Activated gamma-delta T cell treated with anti-CD3 and anti-CD28 coated beads, Interleukin-2, amount 50 U/mL, for 16 hours (primary cell): ENCODE measurements around the gene TIMELESS.
"Not testable (repeated sequence)": the region's sequence is repeated elsewhere in the genome, so short reads cannot be mapped to it uniquely, and the experiment has no call there.

Experiments
- DNase-seq: peaks from one replicate; pipeline ENCODE4 v3.0.0-alpha.2; 2020; ENCODE audit warnings: low read depth

TIMELESS gene

DNA sequence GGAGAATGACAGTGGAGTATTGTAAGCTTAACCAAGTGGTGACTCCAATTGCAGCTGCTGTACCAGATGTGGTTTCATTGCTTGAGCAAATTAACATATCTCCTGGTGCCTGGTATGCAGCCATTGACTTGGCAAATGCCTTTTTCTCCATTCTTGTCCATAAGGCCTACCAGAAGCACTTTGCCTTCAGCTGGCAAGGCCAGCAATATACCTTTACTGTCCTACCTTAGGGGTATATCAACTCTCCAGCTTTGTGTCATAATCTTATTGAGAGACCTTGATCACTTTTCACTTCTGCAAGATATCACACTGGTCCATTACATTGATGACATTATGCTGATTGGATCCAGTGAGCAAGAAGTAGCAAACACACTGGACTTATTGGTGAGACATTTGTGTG lies 47.6 kb downstream of the TIMELESS start:
- DNase-seq = not testable (repeated sequence)

DNA sequence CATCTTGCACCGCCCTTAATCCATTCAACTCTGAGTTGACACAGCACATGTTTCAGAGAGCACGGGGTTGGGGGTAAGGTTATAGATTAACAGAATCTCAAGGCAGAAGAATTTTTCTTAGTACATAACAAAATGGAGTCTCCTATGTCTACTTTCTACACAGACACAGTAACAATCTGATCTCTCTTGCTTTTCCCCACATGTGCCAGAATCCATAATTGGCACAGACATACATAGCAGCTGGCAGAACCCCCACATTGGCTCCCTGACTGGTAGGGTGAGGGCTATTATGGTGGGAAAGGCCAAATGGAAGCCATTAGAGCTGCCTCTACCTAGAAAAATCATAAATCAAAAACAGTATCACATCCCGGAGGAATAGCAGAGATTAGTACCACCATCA lies 48.1 kb downstream of the TIMELESS start:
- DNase-seq = not testable (repeated sequence)

DNA sequence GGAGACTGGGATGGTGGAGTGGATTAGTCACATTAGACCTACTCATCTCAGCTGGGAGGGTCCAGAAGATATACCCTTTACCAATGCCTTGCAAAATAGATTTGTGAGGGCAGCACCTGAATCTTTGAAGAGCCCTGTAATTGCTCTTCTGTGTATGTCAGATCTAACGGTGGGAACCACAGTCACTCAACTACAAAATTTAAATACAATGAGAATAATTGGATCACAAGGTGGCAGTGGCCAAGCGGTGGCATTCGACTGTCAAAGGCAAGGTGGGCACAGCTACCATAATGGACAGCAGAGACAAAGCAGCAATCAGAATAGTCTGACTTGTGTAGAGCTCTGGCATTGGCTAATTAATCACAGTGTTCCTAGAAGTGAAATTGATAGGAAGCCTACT lies 49.8 kb downstream of the TIMELESS start:
- not testable (repeated sequence) for DNase-seq

DNA sequence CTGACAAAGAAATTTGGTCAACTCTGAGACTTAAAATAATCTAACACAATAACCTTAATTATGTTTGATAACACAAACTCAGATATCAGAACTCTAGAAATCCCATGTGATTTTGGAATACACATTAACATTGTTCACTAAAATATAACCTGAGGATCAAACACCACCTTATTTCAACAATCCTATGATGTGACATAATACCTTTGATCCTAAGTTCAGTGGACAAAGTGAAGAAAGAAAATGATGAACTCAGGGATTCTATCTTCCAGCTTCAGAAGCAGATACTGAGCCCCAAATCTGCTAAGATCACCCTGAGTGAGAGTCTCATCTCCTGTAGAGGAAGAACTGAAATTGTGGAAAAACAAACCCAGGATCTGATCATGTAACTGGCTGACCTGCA lies 50.9 kb downstream of the TIMELESS start:
- DNase-seq = no peak

DNA sequence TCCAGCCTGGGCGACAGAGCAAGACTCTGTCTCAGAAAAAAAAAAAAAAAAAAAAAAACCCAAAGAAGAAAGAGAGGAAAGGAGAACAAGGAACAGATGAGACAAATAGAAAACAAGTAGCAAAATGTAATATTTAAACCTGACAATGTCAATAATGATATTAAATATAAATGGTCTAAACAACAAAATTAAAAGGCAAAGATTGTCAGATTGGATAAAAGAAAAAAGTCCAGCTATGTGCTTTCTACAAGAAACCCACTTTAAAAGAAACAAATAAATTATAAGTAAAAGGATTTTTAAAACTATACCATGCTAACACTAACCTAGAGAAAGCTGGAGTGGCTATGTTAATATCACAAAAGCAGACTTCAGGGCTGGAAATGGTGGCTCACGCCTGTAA lies 56.9 kb downstream of the TIMELESS start:
- DNase-seq = no peak

DNA sequence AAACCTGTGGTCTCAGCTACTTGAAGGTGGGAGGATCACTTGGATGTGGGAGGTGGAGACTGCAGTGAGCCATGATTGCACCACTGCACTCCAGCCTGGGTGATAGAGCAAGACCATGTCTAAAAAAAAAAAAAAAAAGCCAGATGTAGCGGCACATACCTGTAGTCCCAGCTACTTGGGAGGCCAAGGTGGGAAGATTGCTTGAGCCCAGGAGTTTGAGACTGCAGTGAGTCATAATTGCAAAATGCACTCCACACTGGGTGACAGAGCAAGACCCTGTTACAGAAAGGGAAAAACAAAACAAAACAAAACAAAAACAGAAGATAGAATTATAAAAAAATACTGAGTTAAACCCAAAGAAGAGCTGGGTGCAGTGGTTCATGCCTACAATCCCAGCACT lies 57.5 kb downstream of the TIMELESS start:
- no peak for DNase-seq

DNA sequence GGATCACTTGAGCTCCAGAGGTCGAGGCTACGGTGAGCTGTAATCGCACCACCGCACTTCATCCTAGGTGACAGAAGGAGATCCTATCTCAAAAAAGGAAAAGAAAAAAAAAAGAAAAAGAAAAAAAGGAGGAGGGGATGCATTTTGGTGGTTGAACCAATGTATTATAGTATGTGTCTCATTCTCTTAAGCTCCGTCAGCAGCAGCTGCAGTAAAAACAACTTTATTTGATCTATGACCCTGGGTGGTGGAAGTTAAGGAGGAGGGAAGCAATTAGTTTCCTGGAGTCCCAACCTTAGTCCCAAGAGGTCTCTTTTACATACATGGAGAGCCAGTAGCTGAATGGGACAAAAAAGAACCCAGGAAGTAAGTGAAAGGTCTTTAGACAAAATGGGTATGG lies 59.8 kb downstream of the TIMELESS start:
- no peak for DNase-seq

DNA sequence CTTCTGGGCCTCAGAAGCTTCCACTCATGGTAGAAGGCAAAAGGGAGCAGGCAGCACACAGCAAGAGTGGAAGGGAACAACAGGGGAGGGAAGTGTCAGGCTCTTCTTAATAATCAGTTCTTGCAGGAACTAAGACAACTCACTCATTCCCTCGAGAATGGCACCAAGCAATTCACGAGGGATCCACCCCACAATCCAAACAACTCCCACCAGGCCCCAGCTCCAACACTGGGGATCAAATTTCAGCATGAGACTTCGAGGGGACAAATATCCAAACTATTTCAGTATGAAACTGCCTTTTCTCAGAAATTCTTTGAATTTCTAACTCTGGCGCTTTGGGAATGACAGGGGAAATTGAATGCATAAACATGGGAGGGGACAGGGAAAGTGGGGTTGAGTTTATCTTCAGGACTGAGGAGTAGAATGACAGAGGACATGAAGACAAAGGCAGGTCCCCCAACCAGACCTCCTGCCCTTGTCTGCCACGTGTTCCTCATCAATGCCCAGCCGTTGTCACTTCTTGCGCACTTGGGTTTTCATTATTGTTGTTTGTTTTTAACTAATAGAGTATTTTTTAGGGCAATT lies 62.0 kb downstream of the TIMELESS start:
- DNase-seq = no peak

DNA sequence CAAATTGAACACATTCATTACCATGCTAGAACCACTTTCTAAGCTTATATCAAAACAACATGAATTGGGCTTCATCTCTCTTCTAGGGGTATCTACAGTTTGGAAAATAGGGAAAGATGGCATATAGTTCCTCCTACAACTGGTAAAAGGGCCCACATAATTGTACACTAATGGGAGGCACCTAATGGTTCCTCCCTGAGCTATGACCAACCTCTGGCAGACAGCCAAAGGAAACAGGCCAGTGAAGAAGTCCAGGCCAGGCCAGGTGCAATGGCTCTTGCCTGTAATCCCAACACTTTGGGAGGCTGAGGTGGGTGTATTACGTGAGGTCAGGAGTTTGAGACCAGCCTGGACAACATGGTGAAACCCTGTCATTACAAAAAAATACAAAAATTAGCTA lies 63.4 kb downstream of the TIMELESS start:
- no peak for DNase-seq

DNA sequence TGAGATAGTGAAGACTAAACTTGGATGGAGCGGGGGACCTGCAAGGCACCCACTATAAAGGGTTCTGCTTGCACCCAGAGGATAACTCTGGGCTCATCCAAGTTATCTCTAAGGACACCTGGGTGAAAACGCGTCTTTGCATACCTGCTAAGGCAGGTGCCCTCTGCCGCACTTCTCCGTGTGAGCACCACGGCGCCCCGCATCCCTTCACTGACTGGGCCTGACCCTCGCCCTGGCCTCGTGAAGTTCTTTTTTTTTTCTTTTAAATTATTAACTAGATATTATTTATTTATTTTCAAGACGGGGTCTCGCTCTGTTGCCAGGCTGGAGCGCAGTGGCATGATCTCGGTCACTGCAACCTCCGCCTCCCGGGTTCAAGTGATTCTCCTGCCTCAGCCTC lies 66.6 kb downstream of the TIMELESS start:
- DNase-seq = no peak

DNA sequence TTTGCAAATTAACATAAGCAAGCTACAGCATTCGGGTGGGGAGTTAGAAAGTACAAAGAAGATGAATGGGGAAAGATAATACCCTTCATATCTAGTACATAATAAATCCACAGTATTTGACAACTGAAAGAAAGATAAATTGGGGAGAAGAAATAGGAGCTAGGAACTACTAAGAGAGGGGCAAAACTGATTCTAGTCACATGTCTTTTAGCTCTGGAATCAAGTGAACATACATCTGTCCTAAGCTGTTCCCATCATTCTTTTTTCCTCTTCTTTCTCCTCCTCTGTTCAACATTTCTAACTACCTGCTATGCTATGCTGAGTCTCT lies 71.3 kb downstream of the TIMELESS start:
- DNase-seq = no peak

DNA sequence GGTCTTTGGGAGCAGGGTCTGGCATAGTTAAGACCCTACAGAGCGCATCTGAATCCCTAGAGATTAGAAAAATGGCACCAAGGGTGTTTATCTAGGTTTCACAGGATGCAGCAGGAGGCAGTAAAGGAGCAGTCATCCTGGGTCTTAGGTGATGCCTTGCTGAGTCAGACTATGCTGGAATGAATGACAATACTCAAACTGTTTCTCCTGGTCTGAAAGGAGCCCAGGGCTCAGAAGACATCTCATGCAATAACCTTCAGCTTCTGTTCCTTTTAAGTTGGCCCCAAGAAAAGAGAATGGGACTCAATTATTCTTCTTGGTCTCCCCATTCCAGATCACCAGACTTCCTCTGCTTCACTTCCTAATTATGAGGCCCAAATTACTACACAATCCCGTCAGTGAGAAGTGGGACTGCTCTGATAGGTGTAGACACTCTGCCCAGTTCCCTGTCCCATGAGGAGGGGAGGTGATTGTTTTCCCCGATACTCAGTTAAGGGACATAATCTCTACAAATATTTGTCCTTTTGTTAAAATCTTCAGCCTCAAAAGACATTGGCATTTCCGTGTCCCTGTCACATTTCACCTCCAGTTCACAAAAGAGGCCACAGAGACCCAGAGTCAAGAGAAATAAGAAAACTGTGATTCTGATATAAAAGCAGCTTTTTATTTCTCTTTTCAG lies 71.8 kb downstream of the TIMELESS start:
- no peak for DNase-seq

DNA sequence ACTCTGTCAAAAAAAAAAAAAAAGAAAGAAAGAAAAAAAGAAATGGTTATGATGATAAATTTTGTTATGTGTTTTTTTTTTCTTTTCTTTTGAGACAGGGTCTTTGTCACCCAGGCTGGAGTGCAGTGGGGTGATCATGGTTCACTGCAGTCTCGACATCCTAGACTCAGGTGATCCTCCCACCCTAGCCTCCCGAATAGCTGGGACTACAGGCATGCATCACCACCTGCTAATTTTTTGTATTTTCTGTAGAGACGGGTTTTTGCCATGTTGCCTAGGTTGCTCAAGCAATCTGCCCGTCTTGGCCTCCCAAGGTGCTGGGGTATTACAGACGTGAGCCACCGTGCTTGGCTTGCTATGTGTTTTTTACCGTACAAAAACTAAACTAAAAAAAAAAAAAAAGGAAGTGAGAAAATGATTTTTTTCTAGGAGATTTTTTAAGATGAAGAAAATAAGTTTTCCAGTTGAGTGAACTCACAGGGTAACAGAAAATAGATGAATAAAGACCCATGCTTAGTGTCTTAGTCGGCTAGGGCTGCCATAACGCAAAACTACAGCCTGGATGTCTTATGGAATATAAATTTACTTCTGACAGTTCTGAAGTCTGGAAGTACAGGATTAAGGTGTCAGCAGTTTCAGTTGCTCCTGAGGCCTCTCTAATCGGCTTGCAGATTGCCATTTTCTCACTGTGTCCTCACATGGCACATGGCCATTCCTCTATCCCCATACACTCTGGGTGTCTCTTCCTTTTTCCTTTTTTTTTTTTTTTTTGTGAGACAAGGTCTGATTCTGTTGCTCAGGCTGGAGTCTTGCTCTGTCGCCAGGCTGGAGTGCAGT lies 73.4 kb downstream of the TIMELESS start:
- no peak for DNase-seq

DNA sequence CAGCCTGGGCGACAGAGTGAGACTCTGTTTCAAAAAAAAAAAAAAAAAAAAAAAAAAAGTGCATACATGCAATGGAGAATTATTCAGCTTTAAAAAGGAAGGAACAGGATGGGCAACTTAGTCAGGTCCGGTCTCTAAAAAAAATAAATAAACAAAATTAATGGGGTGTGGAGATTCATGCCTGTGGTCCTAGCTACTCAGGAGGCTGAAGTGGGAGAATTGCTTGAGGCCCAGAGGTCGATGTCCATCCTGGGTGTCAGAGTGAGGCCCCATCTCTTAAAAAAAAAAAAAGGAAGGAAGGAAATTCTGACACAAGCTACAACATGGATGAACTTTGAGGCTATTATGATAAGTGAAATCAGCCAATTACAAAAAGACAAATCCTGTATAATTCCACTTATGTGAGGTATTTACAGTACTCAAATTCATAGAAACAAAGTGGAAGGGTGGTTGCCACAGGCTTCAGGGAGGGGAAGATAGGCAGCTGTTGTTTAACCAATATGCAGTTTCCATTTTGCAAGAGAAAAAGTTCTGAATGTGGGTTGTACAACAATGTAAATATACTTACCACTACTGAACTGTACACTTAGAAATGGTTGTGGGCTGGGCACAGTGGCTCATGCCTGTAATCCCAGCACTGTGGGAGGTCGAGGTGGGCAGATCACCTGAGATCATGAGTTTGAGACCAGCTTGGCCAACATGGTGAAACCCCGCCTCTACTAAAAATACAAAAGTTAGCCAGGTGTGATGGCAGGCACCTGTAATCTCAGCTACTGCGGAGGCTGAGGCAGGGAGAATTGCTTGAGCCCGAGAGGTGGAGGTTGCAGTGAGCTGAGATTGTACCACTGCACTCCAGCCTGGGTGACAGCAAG lies 74.3 kb downstream of the TIMELESS start:
- DNase-seq = no peak

DNA sequence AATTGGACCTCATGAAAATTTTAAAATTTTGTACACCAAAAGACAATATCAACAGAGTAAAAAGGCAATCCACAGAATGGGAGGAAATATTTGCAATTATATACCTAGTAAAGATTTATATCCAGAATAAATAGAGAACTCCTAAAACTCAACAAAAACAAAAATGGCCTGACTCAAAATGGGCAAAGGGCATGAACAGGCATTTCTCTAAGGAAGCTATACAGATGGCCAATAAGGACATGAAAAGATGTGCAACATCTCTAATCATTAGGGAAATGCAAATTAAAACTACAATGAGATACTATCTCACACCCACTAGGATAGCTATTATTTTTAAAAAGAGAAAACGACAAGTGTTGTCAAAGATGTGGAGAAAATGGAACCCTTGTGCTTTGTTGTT lies 75.7 kb downstream of the TIMELESS start:
- no peak for DNase-seq

DNA sequence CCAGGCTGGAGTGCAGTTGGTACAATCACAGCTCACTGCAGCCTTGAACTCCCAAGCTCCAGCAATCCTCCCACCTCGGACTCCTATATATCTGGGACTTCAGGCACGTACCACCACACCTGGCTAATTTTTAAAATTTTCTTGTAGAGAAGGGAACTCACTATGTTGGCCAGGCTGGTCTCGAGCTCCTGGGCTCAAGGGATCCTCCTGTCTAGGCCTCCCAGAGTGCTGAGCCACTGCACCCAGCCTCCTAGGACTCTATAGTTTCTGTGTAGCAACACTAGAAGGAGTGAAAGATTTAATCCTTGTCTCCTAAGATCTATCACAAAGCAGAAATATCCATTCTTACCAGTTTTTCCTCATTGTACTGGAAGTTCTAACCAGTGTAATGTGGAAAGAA lies 82.3 kb downstream of the TIMELESS start:
- DNase-seq = no peak
